ENCODE measurements around the gene DPP9. TPM values are rescaled to one million over a fixed set of nuclear protein-coding genes. Genes with fewer than 3 reads are reported as not detected.
"Not testable (repeated sequence)": the region's sequence is repeated elsewhere in the genome, so short reads cannot be mapped to it uniquely, and the experiment has no call there.

The DPP9 gene
- total and polyA plus RNA-seq, 2 of the 13 experiments (the other 11 are each of a cell fraction or from before 2014, with no cell fraction given) = 8.4 to 25.8 TPM

GRCh38 chr19:4684312-4685095, 39.1 kb downstream of the DPP9 start:
- WGBS (ENCODE audit: low lambda C conversion rate) = 94% methylated on average over 16 of the region's 28 CpGs
- in situ Hi-C loops (cut with HindIII; ENCODE audit: extremely low pct_ligation_motif_present, low pct_unique_long_range_greater_than_20kb) (no loop called here), intact Hi-C loops (cut with micrococcal nuclease; ENCODE audit: unreplicated experiment) (no loop called here)
- Histone ChIP-seq H3K4me2 (ENCODE audit: low read depth, low read length) (no peak overlapping the region), H3K9ac (ENCODE audit: insufficient read depth, low read depth, low read length) (no peak overlapping the region), H3K4me3 (replicated peaks in 1 of 3; ENCODE audit: insufficient read depth in 1 of 3, low read depth in 2 of 3, low read length in 3 of 3) (no peak overlapping the region), H2AFZ (ENCODE audit: low read length) (no peak overlapping the region), H3K9me3 (ENCODE audit: low read length) (no peaks in the 10 kb centered on the region), H3K4me1 (ENCODE audit: insufficient read depth, low read length) (peaks cover 15% of the 10 kb centered on the region), H4K20me1 (ENCODE audit: insufficient read depth, low read length) (no peaks in the 10 kb centered on the region), H3K27ac (ENCODE audit: extremely low read length, insufficient read depth, low read length) (no peak overlapping the region), H3K79me2 (ENCODE audit: insufficient read depth, low read length) (no peaks in the 10 kb centered on the region), H3K27me3 (ENCODE audit: control insufficient read depth in 1 of 2, insufficient read depth in 2 of 2, low read length in 2 of 2) (no peaks in the 10 kb centered on the region), H3K36me3 (replicated peaks in 1 of 2; ENCODE audit: control insufficient read depth in 1 of 2, insufficient read depth in 2 of 2, low read length in 2 of 2) (peaks cover 12 to 33% of the 10 kb centered on the region in 2 experiments; a peak in 4 of 5 replicates)
- no peak for ATAC-seq
- no peak for DNase-seq (ENCODE audit: low spot score)
- FAIRE-seq = no peak
- POLR2A ChIA-PET = no interaction called here
- BruUV-seq (replicated peaks) = no TSS peak
- TF ChIP-seq AGO2 (optimal IDR thresholded peaks at IDR 0.05; ENCODE audit: low read depth, low read length) = peak; percentile 53
- no peak for TF ChIP-seq ZNF703 (CRISPR knock-in tag; IDR thresholded peaks at IDR 0.05; ENCODE audit: borderline replicate concordance)
- TF ChIP-seq RBFOX2 (IDR thresholded peaks at IDR 0.05; ENCODE audit: low read depth, low read length) = 0 out of 2 replicates have a peak, but pooled peaks have one; percentile 26
- CTCF ChIA-PET (ENCODE audit: low intra/inter-chr PET ratio, low total read pairs) = no interaction called here

GRCh38 chr19:4682417-4683200, 41.0 kb downstream of the DPP9 start:
- peaks cover 9% of the 10 kb centered on the region for H3K4me1 ChIP-seq (ENCODE audit: insufficient read depth, low read length)
- no peak overlapping the region for H3K4me2 ChIP-seq (ENCODE audit: low read depth, low read length)
- no peak overlapping the region for H3K9ac ChIP-seq (ENCODE audit: insufficient read depth, low read depth, low read length)
- no peak overlapping the region for H3K27ac ChIP-seq (ENCODE audit: extremely low read length, insufficient read depth, low read length)
- no peak overlapping the region for H3K4me3 ChIP-seq (replicated peaks in 1 of 3; ENCODE audit: insufficient read depth in 1 of 3, low read depth in 2 of 3, low read length in 3 of 3)
- DNase-seq (ENCODE audit: low spot score) (no peak), ATAC-seq (no peak), FAIRE-seq (no peak)
- 98% methylated on average over 26 of the region's 45 CpGs for WGBS (ENCODE audit: low lambda C conversion rate)
- no peaks in the 10 kb centered on the region for H3K79me2 ChIP-seq (ENCODE audit: insufficient read depth, low read length)
- H4K20me1 ChIP-seq (ENCODE audit: insufficient read depth, low read length) = no peaks in the 10 kb centered on the region
- no peaks in the 10 kb centered on the region for H3K9me3 ChIP-seq (ENCODE audit: low read length)
- in situ Hi-C loops (cut with HindIII; ENCODE audit: extremely low pct_ligation_motif_present, low pct_unique_long_range_greater_than_20kb) (no loop called here), intact Hi-C loops (cut with micrococcal nuclease; ENCODE audit: unreplicated experiment) (no loop called here)
- CTCF ChIA-PET (ENCODE audit: low intra/inter-chr PET ratio, low total read pairs) = no interaction called here
- no peak overlapping the region for H2AFZ ChIP-seq (ENCODE audit: low read length)
- no peaks in the 10 kb centered on the region for H3K27me3 ChIP-seq (ENCODE audit: control insufficient read depth in 1 of 2, insufficient read depth in 2 of 2, low read length in 2 of 2)
- peaks cover 6 to 22% of the 10 kb centered on the region in 2 experiments; a peak in 4 of 5 replicates for H3K36me3 ChIP-seq (replicated peaks in 1 of 2; ENCODE audit: control insufficient read depth in 1 of 2, insufficient read depth in 2 of 2, low read length in 2 of 2)
- TF ChIP-seq POLR2AphosphoS2 (IDR thresholded peaks at IDR 0.05; ENCODE audit: low read depth, low read length) (no peak), AGO2 (optimal IDR thresholded peaks at IDR 0.05; ENCODE audit: low read depth, low read length) (peak; percentile 48)
- BruUV-seq (replicated peaks) = no TSS peak
- POLR2A ChIA-PET = no interaction called here

- H3K9me3 ChIP-seq (ENCODE audit: low read length); POLR2A ChIA-PET; H3K4me3 ChIP-seq (replicated peaks in 1 of 3; ENCODE audit: insufficient read depth in 1 of 3, low read depth in 2 of 3, low read length in 3 of 3); intact Hi-C loops (cut with micrococcal nuclease; ENCODE audit: unreplicated experiment); H3K27ac ChIP-seq (ENCODE audit: extremely low read length, insufficient read depth, low read length); H3K27me3 ChIP-seq (ENCODE audit: control insufficient read depth in 1 of 2, insufficient read depth in 2 of 2, low read length in 2 of 2); H4K20me1 ChIP-seq (ENCODE audit: insufficient read depth, low read length); H3K9ac ChIP-seq (ENCODE audit: insufficient read depth, low read depth, low read length); H3K79me2 ChIP-seq (ENCODE audit: insufficient read depth, low read length); H3K4me2 ChIP-seq (ENCODE audit: low read depth, low read length); CTCF ChIA-PET (ENCODE audit: low intra/inter-chr PET ratio, low total read pairs); ATAC-seq; BruUV-seq (replicated peaks); DNase-seq (ENCODE audit: low spot score); H2AFZ ChIP-seq (ENCODE audit: low read length); FAIRE-seq; in situ Hi-C loops (cut with HindIII; ENCODE audit: extremely low pct_ligation_motif_present, low pct_unique_long_range_greater_than_20kb); H3K4me1 ChIP-seq (ENCODE audit: insufficient read depth, low read length): not testable (repeated sequence)
- 97% methylated on average over 7 of the region's 7 CpGs for WGBS (ENCODE audit: low lambda C conversion rate)
- peaks cover 5 to 22% of the 10 kb centered on the region in 2 experiments; a peak in 3 of 5 replicates for H3K36me3 ChIP-seq (replicated peaks in 1 of 2; ENCODE audit: control insufficient read depth in 1 of 2, insufficient read depth in 2 of 2, low read length in 2 of 2)
Observed at GRCh38 chr19:4680021-4680420, 43.6 kb downstream of the DPP9 start.
